SK-N-MC (cell line): Measurements from ENCODE around the gene ABHD17A.

Source experiments
- EZH2 ChIP-seq: fragments of 200-600 bp; sonication (generic); IDR thresholded peaks from one replicate; pipeline ENCODE4 v1.6.1; 2017; ENCODE audit warnings: antibody characterized with exemption
- FOXP2 ChIP-seq: optimal IDR thresholded peaks from 2 replicates; pipeline ENCODE3; 2011; ENCODE audit warnings: mild to moderate bottlenecking, moderate library complexity; ENCODE audit not compliant: insufficient read depth; ENCODE audit errors: extremely low read length, control extremely low read depth

GRCh38 chr19:1854542-1855039 is 30.7 kb downstream of the ABHD17A start:
- no peak for TF ChIP-seq FOXP2
- no peak for TF ChIP-seq EZH2
